ENCODE measurements around the gene PTGES2. TPM values are rescaled to one million over a fixed set of nuclear protein-coding genes. Genes with fewer than 3 reads are reported as not detected.
A peak's percentile ranks its signal among the peaks of the same experiment; 100 is the strongest.

Gene PTGES2
- polyA plus RNA-seq, 3 donors = 35.2 to 43.5 (median 39.2) TPM

GRCh38 chr9:128106181-128106939, 21.2 kb downstream of the PTGES2 start:
- DNase-seq (ENCODE audit: low read depth in 3 of 3, low spot score in 2 of 3) = no peak

- no peak for DNase-seq (ENCODE audit: low read depth in 3 of 3, low spot score in 2 of 3)
Measured at GRCh38 chr9:128105538-128106175, 21.9 kb downstream of the PTGES2 start.

GRCh38 chr9:128104171-128104618, 23.3 kb downstream of the PTGES2 start:
- no peak for DNase-seq (ENCODE audit: low read depth in 3 of 3, low spot score in 2 of 3)

- no peak for DNase-seq (ENCODE audit: low read depth in 3 of 3, low spot score in 2 of 3)
Measured at GRCh38 chr9:128103589-128103962, 24.0 kb downstream of the PTGES2 start.

GRCh38 chr9:128102861-128103588, 24.5 kb downstream of the PTGES2 start:
- no peak for DNase-seq (ENCODE audit: low read depth in 3 of 3, low spot score in 2 of 3)

DNA sequence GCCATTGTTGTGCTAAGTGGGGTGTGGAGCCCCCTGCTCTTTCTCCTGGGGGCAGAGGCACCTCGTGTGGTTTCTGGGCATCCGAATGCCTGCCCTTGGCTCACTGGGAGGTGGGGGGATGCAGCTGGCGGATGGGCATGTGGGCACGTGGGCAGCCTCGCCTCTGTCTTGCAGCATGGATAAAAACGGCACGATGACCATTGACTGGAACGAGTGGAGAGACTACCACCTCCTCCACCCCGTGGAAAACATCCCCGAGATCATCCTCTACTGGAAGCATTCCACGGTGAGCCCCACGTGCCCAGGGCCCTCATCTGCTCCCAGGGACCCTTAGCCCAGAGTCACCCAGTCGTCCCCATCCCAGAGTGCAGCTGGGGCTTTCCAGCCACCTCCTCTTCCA, 25.3 kb downstream of the PTGES2 start:
- DNase-seq (ENCODE audit: low read depth in 3 of 3, low spot score in 2 of 3) = no peak

GRCh38 chr9:128101690-128102089, 25.8 kb downstream of the PTGES2 start:
- DNase-seq (ENCODE audit: low read depth in 3 of 3, low spot score in 2 of 3) = no peak

GRCh38 chr9:128101231-128101661, 26.3 kb downstream of the PTGES2 start:
- no peak for DNase-seq (ENCODE audit: low read depth in 3 of 3, low spot score in 2 of 3)

- no peak for DNase-seq (ENCODE audit: low read depth in 3 of 3, low spot score in 2 of 3)
Measured at GRCh38 chr9:128100581-128100980, 26.9 kb downstream of the PTGES2 start.

GRCh38 chr9:128099932-128100491, 27.5 kb downstream of the PTGES2 start:
- DNase-seq (ENCODE audit: low read depth in 3 of 3, low spot score in 2 of 3) = no peak

DNA sequence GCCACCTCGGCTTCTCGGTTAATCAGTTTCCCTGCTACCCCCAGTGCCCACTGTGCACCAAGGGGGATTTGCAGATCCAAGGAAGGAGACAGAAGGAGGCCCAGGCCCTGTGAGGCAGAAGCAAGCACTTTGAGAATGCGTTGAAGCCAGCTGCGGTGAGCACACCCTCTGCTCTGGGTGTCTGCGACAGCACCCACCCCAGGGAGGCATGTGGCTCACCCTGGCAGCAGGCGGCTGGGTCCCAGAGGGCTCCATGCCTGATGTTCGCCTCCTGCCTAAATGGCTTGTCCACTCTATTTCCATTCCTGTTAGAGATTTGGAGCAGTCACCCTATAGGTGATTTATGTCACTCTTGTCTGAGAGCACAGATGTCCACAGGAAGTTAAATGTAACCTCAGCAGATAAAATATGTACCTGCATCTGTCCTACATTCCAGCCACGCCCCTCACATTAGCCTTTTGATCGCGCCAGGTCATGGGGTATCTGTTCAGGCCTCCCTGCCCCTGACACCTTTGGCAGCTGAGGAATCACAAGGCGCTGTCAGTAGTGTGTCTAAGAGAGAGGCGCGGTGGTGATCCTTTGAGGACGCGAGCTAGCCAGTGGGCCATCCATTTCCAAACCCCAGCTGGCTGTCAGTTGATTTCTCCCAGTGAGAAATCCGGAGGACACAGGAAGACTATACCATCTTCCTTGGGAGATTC, 28.1 kb downstream of the PTGES2 start:
- DNase-seq (ENCODE audit: low read depth in 3 of 3, low spot score in 2 of 3) = no peak

- peak; percentile 88 to 92 (median 92) for DNase-seq (ENCODE audit: low read depth in 3 of 3, low spot score in 2 of 3)
Measured at GRCh38 chr9:128098297-128099230, 29.0 kb downstream of the PTGES2 start.

DNA sequence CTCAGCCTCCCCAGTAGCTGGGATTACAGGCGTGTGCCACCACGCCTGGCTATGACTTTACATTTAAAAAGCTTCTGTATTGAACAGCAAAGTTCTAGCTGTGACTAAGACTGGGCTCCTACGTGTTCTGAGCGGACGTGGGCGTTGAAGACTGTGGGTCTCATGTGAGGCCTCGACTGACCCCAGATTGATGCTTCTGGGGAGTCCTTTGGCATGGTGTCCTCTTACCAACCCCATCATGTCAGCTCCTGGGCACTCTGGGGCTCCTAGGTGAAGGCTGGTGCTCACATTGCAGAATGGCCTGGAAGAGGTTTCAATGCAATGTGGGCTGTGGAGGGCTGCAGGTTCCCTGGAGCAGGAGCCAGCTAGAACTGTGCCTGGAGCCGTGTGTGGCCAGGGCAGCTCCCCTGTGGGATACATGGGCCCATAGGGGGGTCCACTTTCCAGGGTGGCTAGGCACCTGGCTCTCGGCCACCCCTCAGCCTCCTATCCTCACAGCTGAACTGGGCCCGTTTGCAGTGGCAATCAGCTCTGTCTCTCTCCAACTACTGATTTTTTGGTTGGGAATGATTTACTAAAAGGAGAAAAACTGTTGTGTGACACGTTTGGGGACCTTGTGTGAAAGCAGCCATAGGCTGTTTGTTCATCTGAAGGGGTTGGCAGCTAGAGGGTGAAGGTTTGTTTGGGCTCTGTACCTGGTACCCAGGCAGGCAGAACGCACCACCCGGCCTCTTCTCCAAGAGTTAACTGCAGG, 29.8 kb downstream of the PTGES2 start:
- DNase-seq (ENCODE audit: low read depth in 3 of 3, low spot score in 2 of 3) = no peak

DNA sequence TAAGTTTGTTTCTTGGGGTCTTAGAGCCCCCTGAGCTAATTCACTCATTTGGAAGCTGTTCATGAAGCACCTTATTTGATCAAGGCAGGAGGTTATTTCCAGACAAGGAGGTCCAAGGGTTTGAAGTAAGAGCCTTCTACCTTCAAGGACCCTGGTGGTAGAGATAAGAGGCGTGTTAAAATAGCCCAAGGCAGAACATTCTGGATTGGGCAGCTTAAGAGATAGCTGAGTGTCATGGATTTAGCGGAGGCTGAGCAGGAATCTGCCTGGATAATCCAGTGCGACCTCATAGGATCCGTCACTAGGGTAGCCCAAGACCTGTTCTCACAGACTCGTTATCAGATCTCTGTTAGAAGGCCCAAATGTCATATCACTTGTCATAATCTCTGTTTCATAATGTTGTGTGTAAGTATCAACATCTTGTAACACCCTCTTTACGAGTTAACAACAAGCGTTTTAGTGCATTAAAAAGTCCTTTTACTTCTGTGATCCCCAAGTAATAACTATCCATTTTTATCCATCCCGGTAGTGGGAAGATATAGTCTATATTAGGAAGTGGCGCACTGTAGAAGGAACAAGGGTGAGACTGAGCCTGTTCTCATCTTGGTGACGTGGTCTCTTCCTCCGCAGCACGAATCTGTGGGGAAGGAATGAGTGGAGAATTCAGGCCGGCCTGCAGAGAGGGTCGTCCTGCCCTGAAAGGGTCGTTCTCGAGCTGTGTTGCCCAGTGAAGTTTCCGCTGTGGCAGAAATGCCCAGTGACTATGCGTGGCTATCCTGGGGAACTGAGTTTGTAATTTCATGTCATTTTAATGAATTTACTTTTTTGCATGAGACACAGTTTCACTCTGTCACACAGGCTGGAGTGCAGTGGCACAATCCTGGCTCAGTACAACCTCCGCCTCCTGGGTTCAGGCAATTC, 30.7 kb downstream of the PTGES2 start:
- no peak for DNase-seq (ENCODE audit: low read depth in 3 of 3, low spot score in 2 of 3)

DNA sequence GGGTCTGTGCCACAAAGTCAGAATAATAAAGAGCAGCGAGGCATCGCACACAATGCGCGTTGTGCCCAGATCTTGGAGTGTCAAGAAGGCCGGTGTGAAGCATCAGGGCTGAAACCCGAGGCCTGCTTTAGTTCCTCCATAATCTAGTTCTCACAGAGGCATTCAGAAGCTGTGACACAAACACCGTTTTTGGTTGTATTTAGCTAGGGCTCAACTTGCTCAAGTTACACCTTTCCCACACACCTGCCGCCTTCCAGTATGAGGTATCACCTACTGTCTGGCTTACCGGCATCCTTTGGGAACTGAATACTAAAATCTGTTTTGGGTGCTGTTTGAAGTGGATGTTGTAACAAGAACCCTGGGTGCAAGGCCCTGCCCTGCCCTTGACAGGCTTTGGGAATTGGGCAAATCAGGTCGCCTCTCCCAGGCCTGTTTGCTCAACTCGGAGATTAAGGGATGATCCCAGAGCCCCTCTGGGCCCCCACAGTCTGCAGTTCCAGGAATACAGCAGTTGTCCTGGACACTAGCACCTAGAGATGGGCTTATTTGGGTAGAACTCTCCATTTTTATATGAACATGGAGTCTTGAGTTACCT, 32.5 kb downstream of the PTGES2 start:
- DNase-seq (ENCODE audit: low read depth in 3 of 3, low spot score in 2 of 3) = no peak

DNA sequence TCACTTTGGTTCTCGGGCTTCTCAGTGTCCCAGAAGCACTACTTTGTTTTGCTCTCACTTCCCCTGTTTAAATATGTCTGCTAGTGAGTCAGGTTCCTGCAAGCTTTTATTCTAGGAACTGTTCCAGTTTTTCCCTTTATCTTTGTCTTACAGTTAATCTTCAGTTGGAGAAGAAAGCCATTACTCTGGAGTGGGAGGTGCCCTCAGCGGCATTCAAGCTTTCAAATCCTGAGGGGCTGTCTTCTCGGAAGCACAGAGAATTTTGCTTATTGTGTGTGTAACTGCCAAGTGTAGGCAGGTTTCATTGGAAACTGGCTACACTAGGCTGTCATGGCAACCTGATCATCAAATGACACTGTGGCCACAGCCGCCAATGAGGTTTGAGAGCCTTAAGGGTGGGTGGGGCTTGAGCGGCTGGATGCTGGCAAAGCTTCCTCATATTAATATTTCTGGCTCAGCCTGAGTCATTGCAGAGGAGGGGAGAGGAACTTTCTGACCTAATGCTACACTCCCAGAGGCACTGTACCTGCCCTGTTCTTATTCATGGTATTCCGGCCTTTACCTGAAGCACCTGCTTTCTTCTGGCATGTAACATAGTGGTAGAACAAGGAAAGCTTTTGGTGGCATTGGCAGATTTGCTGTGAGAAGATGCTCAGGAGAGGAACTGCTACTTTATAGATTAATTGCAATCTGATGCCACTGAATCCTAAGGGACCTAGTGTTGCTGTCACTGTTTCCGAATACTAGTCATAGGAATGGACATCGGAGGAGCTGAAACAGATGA, 33.2 kb downstream of the PTGES2 start:
- peak in 2 of 3 donors; percentile 80 to 89 for DNase-seq (ENCODE audit: low read depth in 3 of 3, low spot score in 2 of 3)

DNA sequence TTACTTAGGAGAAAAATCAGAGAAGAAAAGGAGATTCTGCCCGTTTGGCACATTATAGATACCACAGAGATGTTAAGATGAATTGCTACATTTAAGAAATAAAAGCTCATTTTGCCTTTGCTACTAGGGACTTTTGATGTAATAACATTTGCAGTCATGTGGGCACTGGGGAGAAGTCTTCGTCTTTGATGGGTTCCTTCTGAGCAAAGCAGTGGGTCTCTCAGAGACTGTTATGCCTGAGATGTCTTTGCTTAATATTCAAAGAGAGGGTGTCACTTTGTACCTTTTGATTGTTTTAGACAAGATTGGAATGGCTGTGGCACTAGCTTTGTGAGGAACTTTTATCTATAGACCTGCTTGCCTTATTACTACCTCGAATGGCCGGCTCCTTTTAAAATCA, 34.5 kb downstream of the PTGES2 start:
- no peak for DNase-seq (ENCODE audit: low read depth in 3 of 3, low spot score in 2 of 3)

Data from right renal cortex interstitium (tissue), 3 donors.